Endothelial cell of umbilical vein (primary cell): ENCODE data around the gene GAB2. TPM values are rescaled to one million over a fixed set of nuclear protein-coding genes. Genes with fewer than 3 reads are reported as not detected.

ENCODE experiments used
- BruUV-seq: library from RNA; stranded (reverse); fragments of 400-500 nt; replicated peaks from 2 replicates; lab custom pipeline; 2021; lab: Mats Ljungman, UMichigan
- CTCF ChIA-PET: fragments of 300-600, 350-600 bp; sonication (Branson Sonifier 250); formaldehyde crosslinking; loops from one replicate; lab custom pipeline; 2021; ENCODE audit warnings: antibody characterized with exemption, inconsistent platforms; lab: Charles Lee
- POLR2A ChIA-PET: fragments of 300-600, 350-600 bp; sonication (Branson Sonifier 250); formaldehyde crosslinking; loops from one replicate; lab custom pipeline; 2021; ENCODE audit warnings: antibody characterized with exemption, inconsistent platforms; lab: Charles Lee
- DNase-seq: peaks from one replicate; pipeline ENCODE4 v3.0.0-alpha.2; 2011; ENCODE audit warnings: low read depth, low spot score
- FAIRE-seq: peaks from 2 replicates; lab custom pipeline; 2011; peaks lifted over from hg19 to GRCh38; lab: Jason Lieb, UNC
- H2AFZ ChIP-seq: 2 replicates; pipeline ENCODE4 v1.6.0; 2012; ENCODE audit warnings: low read depth, low read length, control low read depth, inconsistent platforms
- H3K27ac ChIP-seq: 2 replicates; pipeline ENCODE4 v1.5.1; 2011; ENCODE audit warnings: low read depth, mild to moderate bottlenecking, control low read depth, low read length, moderate library complexity; ENCODE audit not compliant: insufficient read depth
- H3K27me3 ChIP-seq, 2 experiments: 2 replicates each; pipeline versions ENCODE4 v1.6.0 to v1.6.1; 2011; ENCODE audit warnings: low read length in 2 of 2, mixed read lengths in 1 of 2; ENCODE audit not compliant: control insufficient read depth in 2 of 2, insufficient read depth in 2 of 2
- H3K36me3 ChIP-seq, 2 experiments: 2 replicates in 1 of 2; 3 replicates in 1 of 2; pipeline ENCODE4 v1.5.1; 2011; ENCODE audit warnings: low read length in 2 of 2, mild to moderate bottlenecking in 1 of 2, moderate library complexity in 1 of 2; ENCODE audit not compliant: control insufficient read depth in 2 of 2, insufficient read depth in 2 of 2; ENCODE audit errors: extremely low read depth in 1 of 2
- H3K4me1 ChIP-seq: 3 replicates; pipeline ENCODE4 v1.5.1; 2011; ENCODE audit warnings: mild to moderate bottlenecking, low read length; ENCODE audit not compliant: control insufficient read depth, insufficient read depth; ENCODE audit errors: extremely low read depth
- H3K4me2 ChIP-seq: 2 replicates; pipeline ENCODE4 v1.6.1; 2011; ENCODE audit warnings: low read length, control low read depth, mixed read lengths; ENCODE audit not compliant: insufficient read depth
- H3K4me3 ChIP-seq, 3 experiments: fragments of 200-600 bp in 1 of 3; sonication (generic), shearing (Covaris generic) in 1 of 3; replicated peaks in 1 of 3; 2 replicates each; pipeline ENCODE4 v1.5.1; 2011 to 2016; ENCODE audit warnings: control low read depth in 3 of 3, low read length in 3 of 3, mild to moderate bottlenecking in 2 of 3, inconsistent platforms in 1 of 3, low read depth in 1 of 3, moderate library complexity in 1 of 3; ENCODE audit not compliant: insufficient read depth in 1 of 3
- H3K79me2 ChIP-seq: 2 replicates; pipeline ENCODE4 v1.6.0; 2012; ENCODE audit warnings: low read length, inconsistent platforms; ENCODE audit not compliant: control insufficient read depth, insufficient read depth
- H3K9ac ChIP-seq: replicated peaks from 2 replicates; pipeline ENCODE3; 2011; ENCODE audit warnings: low read length, control low read depth; ENCODE audit not compliant: insufficient read depth; ENCODE audit errors: extremely low read depth
- H3K9me1 ChIP-seq: replicated peaks from 3 replicates; pipeline ENCODE4 v1.6.0; 2011; ENCODE audit warnings: mild to moderate bottlenecking, low read length; ENCODE audit not compliant: control insufficient read depth, insufficient read depth; ENCODE audit errors: extremely low read depth
- H3K9me3 ChIP-seq: replicated peaks from 2 replicates; pipeline ENCODE4 v1.5.1; 2012; ENCODE audit warnings: low read length, inconsistent platforms; ENCODE audit not compliant: control insufficient read depth, insufficient read depth
- H4K20me1 ChIP-seq: replicated peaks from 2 replicates; pipeline ENCODE3; 2011; ENCODE audit warnings: mild to moderate bottlenecking, low read length; ENCODE audit not compliant: control insufficient read depth, insufficient read depth; ENCODE audit errors: extremely low read depth
- EZH2 ChIP-seq: IDR thresholded peaks from 2 replicates; pipeline ENCODE4 v1.6.1; 2012; ENCODE audit warnings: borderline replicate concordance, low read depth, mild to moderate bottlenecking, moderate library complexity, low read length, inconsistent platforms; ENCODE audit not compliant: severe bottlenecking
- FOS ChIP-seq: IDR thresholded peaks from 2 replicates; pipeline ENCODE4 v1.6.1; 2011; ENCODE audit warnings: mild to moderate bottlenecking, low read length, moderate library complexity, borderline replicate concordance; ENCODE audit not compliant: insufficient read depth
- GATA2 ChIP-seq: IDR thresholded peaks from 2 replicates; pipeline ENCODE4 v1.7.0; 2011; ENCODE audit warnings: low read depth, mild to moderate bottlenecking, moderate library complexity, mixed read lengths, low read length; ENCODE audit not compliant: insufficient read length, insufficient read depth
- JUN ChIP-seq: IDR thresholded peaks from 2 replicates; pipeline ENCODE4 v1.6.1; 2011; ENCODE audit warnings: borderline replicate concordance, low read depth; ENCODE audit not compliant: insufficient read length, insufficient read depth
- MYC ChIP-seq: IDR thresholded peaks from one replicate; pipeline ENCODE4 v1.6.1; 2011; ENCODE audit warnings: mild to moderate bottlenecking, low read depth, low read length
- POLR2A ChIP-seq: IDR thresholded peaks from 2 replicates; pipeline ENCODE4 v1.6.1; 2012; ENCODE audit warnings: low read depth, mild to moderate bottlenecking, control low read depth, low read length
- POLR2AphosphoS5 ChIP-seq: IDR thresholded peaks from 2 replicates; pipeline ENCODE4 v1.6.1; 2012; ENCODE audit warnings: low read depth, mild to moderate bottlenecking, control low read depth, low read length, moderate library complexity; ENCODE audit not compliant: insufficient read depth
- dilution Hi-C: fragments of 300-500 bp; cut with MboI; formaldehyde crosslinking; loops from one replicate; pipeline ENCODE4 v1.15.0; 2019; ENCODE audit warnings: low sequenced_read_pairs; ENCODE audit not compliant: extremely low pct_ligation_motif_present
- intact Hi-C: fragments of 100-400 bp; cut with micrococcal nuclease; formaldehyde crosslinking; loops from one replicate; pipeline ENCODE4 v1.10.0; 2022
- polyA plus RNA-seq, 4 experiments: library from polyadenylated mRNA; depleted of rRNA in 3 of 4; stranded (reverse) in 3 of 4; unstranded in 1 of 4; fragments of >200 nt; gene quantifications; 2 replicates each; pipeline versions ENCODE4 v1.2.1 to v1.2.3, GENCODE V29; 2011 to 2012; ENCODE audit warnings: missing spikeins in 1 of 4
- total RNA-seq: library from RNA; stranded (reverse); gene quantifications from 2 replicates; pipeline ENCODE4 v1.2.3, GENCODE V29; 2021
- TF ChIP-seq, protein P1 (sequence below): IDR thresholded peaks from 2 replicates; pipeline ENCODE4 v1.6.1; 2011; ENCODE audit not compliant: insufficient read depth, insufficient read length
- TF ChIP-seq, protein P2 (sequence below), 2 donors: IDR thresholded peaks; 1 replicate in 1 of 2; 2 replicates in 1 of 2; pipeline ENCODE4 v1.5.1; 2011; ENCODE audit warnings: low read length in 2 of 2, mild to moderate bottlenecking in 2 of 2, moderate library complexity in 2 of 2, control low read depth in 1 of 2, inconsistent platforms in 1 of 2, low read depth in 1 of 2; ENCODE audit not compliant: insufficient read depth in 1 of 2; ENCODE audit errors: extremely low read depth in 1 of 2

GAB2 gene
- total and polyA plus RNA-seq, 2 donors (not counting 3 experiments of a cell fraction or from before 2014, with no cell fraction given), result 19.6 to 39.6 TPM

DNA sequence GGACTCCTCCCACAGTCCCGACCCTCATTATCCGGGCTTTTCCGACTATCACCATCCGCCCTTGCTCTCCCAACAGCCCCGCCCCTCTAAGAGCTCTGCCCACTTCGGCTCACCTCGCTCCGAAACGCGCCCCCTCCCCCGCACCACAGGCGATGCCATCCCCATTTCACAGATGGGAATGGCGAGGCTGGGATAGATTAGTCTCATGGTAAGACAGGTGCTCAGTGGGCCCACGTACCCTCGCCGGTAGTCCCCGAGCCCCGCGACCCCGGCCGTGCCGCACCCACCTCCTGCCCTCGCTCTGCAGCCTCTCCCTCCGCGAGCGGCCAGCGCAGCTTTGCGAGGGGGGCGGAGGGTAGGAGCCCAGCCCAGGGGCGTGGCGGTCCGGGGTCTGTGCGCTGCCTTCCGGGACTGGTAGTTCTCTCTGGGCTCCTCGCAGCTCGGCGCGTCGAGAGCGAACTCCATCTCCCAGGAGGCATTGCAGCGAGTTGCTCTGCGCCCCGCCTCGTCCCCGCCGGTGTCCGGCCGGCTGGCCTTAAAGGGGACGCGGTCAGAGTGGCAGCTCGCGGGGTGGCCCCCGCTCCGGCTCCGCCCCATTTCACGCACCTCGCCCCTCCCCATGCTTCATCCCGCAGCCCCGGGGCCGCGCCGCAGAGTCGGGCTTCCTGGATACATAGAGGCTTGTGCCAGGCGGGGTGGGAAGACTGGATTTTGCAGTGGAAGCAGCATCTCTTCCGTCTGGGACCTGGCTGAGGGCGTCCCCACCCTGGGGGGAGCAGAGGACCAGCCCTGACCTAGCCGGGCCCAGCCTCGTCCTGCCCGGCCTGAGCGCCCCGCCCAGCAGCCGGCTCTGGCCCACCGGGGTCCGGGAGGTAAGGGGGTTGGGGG, 229.1 kb downstream of the GAB2 start, which contains the start of the genes KCTD21 and USP35:
Gene KCTD21, minus strand, starts transcription at position 341 of the 888 bp plus-strand sequence. CDS start 14,072 bp downstream, outside the sequence.
Gene USP35, plus strand, starts transcription at position 634 of the 888 bp plus-strand sequence. CDS start 7,327 bp downstream, outside the sequence.
- intact Hi-C loops, result loop anchor here (1.0 to 2.0 kb wide), 5 partner anchors 49 to 368 kb away; partner anchors contain the start of genes ALG8, GAB2, NDUFC2 and RSF1
- dilution Hi-C loops, result no loop called here
- FAIRE-seq, result peak; percentile 100
- Histone ChIP-seq H3K36me3 (no peaks in the 10 kb centered on the region), H4K20me1 (no peaks in the 10 kb centered on the region), H3K4me2 (peak within 1 kb of the TSS; percentile 88), H3K4me1 (peaks cover 40% of the 10 kb centered on the region), H3K79me2 (peaks cover 31% of the 10 kb centered on the region), H3K9ac (peak within 1 kb of the TSS; percentile 59), H3K9me1 (no peaks in the 10 kb centered on the region), H3K27ac (peak within 1 kb of the TSS; percentile 14), H3K9me3 (no peaks in the 10 kb centered on the region), H3K4me3 (peak within 1 kb of the TSS; percentile 68 to 81 (median 71)), H2AFZ (peak within 1 kb of the TSS; percentile 96), H3K27me3 (no peaks in the 10 kb centered on the region)
- peak; percentile 98 for DNase-seq
- TF ChIP-seq, protein P1, sequence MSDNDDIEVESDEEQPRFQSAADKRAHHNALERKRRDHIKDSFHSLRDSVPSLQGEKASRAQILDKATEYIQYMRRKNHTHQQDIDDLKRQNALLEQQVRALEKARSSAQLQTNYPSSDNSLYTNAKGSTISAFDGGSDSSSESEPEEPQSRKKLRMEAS, result no peak
- TF ChIP-seq MYC (no peak), POLR2AphosphoS5 (peak; percentile 75), JUN (no peak), POLR2A (peak; percentile 90), FOS (peak; percentile 7), GATA2 (no peak), EZH2 (no peak)
- TF ChIP-seq, protein P2, sequence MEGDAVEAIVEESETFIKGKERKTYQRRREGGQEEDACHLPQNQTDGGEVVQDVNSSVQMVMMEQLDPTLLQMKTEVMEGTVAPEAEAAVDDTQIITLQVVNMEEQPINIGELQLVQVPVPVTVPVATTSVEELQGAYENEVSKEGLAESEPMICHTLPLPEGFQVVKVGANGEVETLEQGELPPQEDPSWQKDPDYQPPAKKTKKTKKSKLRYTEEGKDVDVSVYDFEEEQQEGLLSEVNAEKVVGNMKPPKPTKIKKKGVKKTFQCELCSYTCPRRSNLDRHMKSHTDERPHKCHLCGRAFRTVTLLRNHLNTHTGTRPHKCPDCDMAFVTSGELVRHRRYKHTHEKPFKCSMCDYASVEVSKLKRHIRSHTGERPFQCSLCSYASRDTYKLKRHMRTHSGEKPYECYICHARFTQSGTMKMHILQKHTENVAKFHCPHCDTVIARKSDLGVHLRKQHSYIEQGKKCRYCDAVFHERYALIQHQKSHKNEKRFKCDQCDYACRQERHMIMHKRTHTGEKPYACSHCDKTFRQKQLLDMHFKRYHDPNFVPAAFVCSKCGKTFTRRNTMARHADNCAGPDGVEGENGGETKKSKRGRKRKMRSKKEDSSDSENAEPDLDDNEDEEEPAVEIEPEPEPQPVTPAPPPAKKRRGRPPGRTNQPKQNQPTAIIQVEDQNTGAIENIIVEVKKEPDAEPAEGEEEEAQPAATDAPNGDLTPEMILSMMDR (IDR thresholded peaks at IDR 0.05; ENCODE audit: extremely low read depth in 1 of 2, insufficient read depth in 1 of 2, low read depth in 1 of 2, low read length in 2 of 2), result no peak
- CTCF ChIA-PET, result interaction anchor here (0.6 to 3.0 kb wide), 8 partner anchors 11 to 376 kb away, joined by 3 to 15 read pairs (median 4); partner anchors contain the start of gene ALG8
- POLR2A ChIA-PET, result interaction anchor here (0.9 to 1.5 kb wide), 3 partner anchors 49 to 230 kb away, joined by 3 to 5 read pairs (median 3); partner anchors contain the start of gene ALG8
- BruUV-seq, result no TSS peak
